Epithelial cell of proximal tubule (primary cell): ENCODE results near the gene MED22. TPM values are rescaled to one million over a fixed set of nuclear protein-coding genes. Genes with fewer than 3 reads are reported as not detected.
"Not testable (repeated sequence)": the region's sequence is repeated elsewhere in the genome, so short reads cannot be mapped to it uniquely, and the experiment has no call there.

Experiments
- DNase-seq: peaks from one replicate; pipeline ENCODE4 v3.0.0-alpha.2; 2011; ENCODE audit warnings: low read depth
- H3K4me3 ChIP-seq: 2 replicates; pipeline ENCODE4 v1.5.1; 2011; ENCODE audit warnings: low read depth, mild to moderate bottlenecking, low read length
- CTCF ChIP-seq: conservative IDR thresholded peaks from 2 replicates; pipeline ENCODE4 v1.5.1; 2012; ENCODE audit warnings: low read depth, mild to moderate bottlenecking, low read length
- total RNA-seq: library from RNA; depleted of rRNA; stranded (reverse); fragments of >200 nt; gene quantifications from 2 replicates; pipeline ENCODE4 v1.2.3, GENCODE V29; 2015

MED22 gene
- total RNA-seq, 1 donor from 2014 or later = 18.4 TPM

- no peak overlapping the region for H3K4me3 ChIP-seq
- DNase-seq = no peak
- TF ChIP-seq CTCF = no peak
These were observed 16.7 kb downstream of the MED22 start for GRCh38 chr9:133331221-133331620.

GRCh38 chr9:133329306-133330156, 18.4 kb downstream of the MED22 start:
- TF ChIP-seq CTCF = peak; percentile 62
- H3K4me3 ChIP-seq, DNase-seq: not testable (repeated sequence)

- no peak for DNase-seq
- no peak overlapping the region for H3K4me3 ChIP-seq
- TF ChIP-seq CTCF = no peak
These were observed 20.0 kb downstream of the MED22 start for GRCh38 chr9:133327834-133328484.

- not testable (repeated sequence) for DNase-seq, H3K4me3 ChIP-seq
These were observed 20.9 kb downstream of the MED22 start for GRCh38 chr9:133327021-133327420.

GRCh38 chr9:133323991-133324703, 23.8 kb downstream of the MED22 start:
- no peak overlapping the region for H3K4me3 ChIP-seq
- DNase-seq = no peak
- no peak for TF ChIP-seq CTCF

- no peak for DNase-seq
- H3K4me3 ChIP-seq = no peak overlapping the region
- no peak for TF ChIP-seq CTCF
These were observed 24.7 kb downstream of the MED22 start for GRCh38 chr9:133323211-133323610.

- H3K4me3 ChIP-seq = no peak overlapping the region
- DNase-seq = no peak
- TF ChIP-seq CTCF = no peak
These were observed 25.2 kb downstream of the MED22 start for GRCh38 chr9:133322701-133323100.
